Astrocyte (in vitro differentiated cells and primary cell): Measurements from ENCODE around the gene PGP. TPM values are rescaled to one million over a fixed set of nuclear protein-coding genes. Genes with fewer than 3 reads are reported as not detected.

Experiments used
- DNase-seq: peaks from one replicate; pipeline ENCODE4 v3.0.0-alpha.2; 2010; ENCODE audit warnings: low read depth
- FAIRE-seq: peaks from 2 replicates; lab custom pipeline; 2011; peaks lifted over from hg19 to GRCh38; lab: Jason Lieb, UNC
- H2AFZ ChIP-seq: 2 replicates; pipeline ENCODE4 v1.6.0; 2012; ENCODE audit warnings: low read depth, low read length, inconsistent platforms
- H3K27ac ChIP-seq: 2 replicates; pipeline ENCODE4 v1.5.1; 2011; ENCODE audit warnings: low read depth, low read length, inconsistent platforms
- H3K27me3 ChIP-seq: 2 replicates; pipeline ENCODE4 v1.6.0; 2011; ENCODE audit warnings: low read length, inconsistent platforms; ENCODE audit not compliant: insufficient read depth
- H3K36me3 ChIP-seq: 2 replicates; pipeline ENCODE4 v1.5.1; 2011; ENCODE audit warnings: low read length, inconsistent platforms; ENCODE audit not compliant: insufficient read depth
- H3K4me1 ChIP-seq: 2 replicates; pipeline ENCODE4 v1.5.1; 2011; ENCODE audit warnings: low read length, inconsistent platforms; ENCODE audit not compliant: insufficient read depth
- H3K4me2 ChIP-seq: 2 replicates; pipeline ENCODE4 v1.6.0; 2012; ENCODE audit warnings: low read length, inconsistent platforms
- H3K4me3 ChIP-seq: 2 replicates; pipeline ENCODE4 v1.5.1; 2011; ENCODE audit warnings: low read depth, mild to moderate bottlenecking, low read length, inconsistent platforms; ENCODE audit not compliant: insufficient read depth
- H3K79me2 ChIP-seq: 2 replicates; pipeline ENCODE4 v1.6.0; 2012; ENCODE audit warnings: mild to moderate bottlenecking, low read length, inconsistent platforms; ENCODE audit not compliant: insufficient read depth
- H3K9ac ChIP-seq: 2 replicates; pipeline ENCODE4 v1.6.0; 2012; ENCODE audit warnings: mild to moderate bottlenecking, low read length, inconsistent platforms
- H3K9me3 ChIP-seq: 2 replicates; pipeline ENCODE4 v1.5.1; 2012; ENCODE audit warnings: low read depth, mild to moderate bottlenecking, low read length, inconsistent platforms; ENCODE audit not compliant: insufficient read depth
- H4K20me1 ChIP-seq: 2 replicates; pipeline ENCODE4 v1.6.0; 2012; ENCODE audit warnings: low read length, inconsistent platforms; ENCODE audit not compliant: insufficient read depth
- H3K27ac Mint-ChIP-seq: one replicate; pipeline ENCODE4 v1.8.0; 2021; ENCODE audit warnings: mild to moderate bottlenecking, mixed read lengths; ENCODE audit not compliant: unreplicated experiment
- H3K27me3 Mint-ChIP-seq: one replicate; pipeline ENCODE4 v1.8.0; 2021; ENCODE audit warnings: low read depth, mixed read lengths; ENCODE audit not compliant: unreplicated experiment
- H3K36me3 Mint-ChIP-seq: one replicate; pipeline ENCODE4 v1.8.0; 2021; ENCODE audit warnings: low read depth, mixed read lengths; ENCODE audit not compliant: unreplicated experiment
- H3K4me1 Mint-ChIP-seq: one replicate; pipeline ENCODE4 v1.8.0; 2021; ENCODE audit warnings: low read depth, mixed read lengths; ENCODE audit not compliant: unreplicated experiment
- H3K4me3 Mint-ChIP-seq: one replicate; pipeline ENCODE4 v1.8.0; 2021; ENCODE audit warnings: mild to moderate bottlenecking, moderate library complexity, mixed read lengths; ENCODE audit not compliant: unreplicated experiment
- H3K9me3 Mint-ChIP-seq: one replicate; pipeline ENCODE4 v1.8.0; 2021; ENCODE audit warnings: mild to moderate bottlenecking, mixed read lengths; ENCODE audit not compliant: unreplicated experiment
- CTCF ChIP-seq: IDR thresholded peaks from 2 replicates; pipeline ENCODE4 v1.5.1; 2011; ENCODE audit warnings: low read depth, mild to moderate bottlenecking, inconsistent platforms, low read length, moderate library complexity; ENCODE audit not compliant: insufficient read depth
- EZH2 ChIP-seq: IDR thresholded peaks from 2 replicates; pipeline ENCODE4 v1.6.1; 2012; ENCODE audit warnings: mild to moderate bottlenecking, low read length, inconsistent platforms; ENCODE audit not compliant: insufficient read depth
- total RNA-seq: library from RNA; stranded (reverse); gene quantifications from 2 replicates; pipeline ENCODE4 v1.2.1, GENCODE V29; 2021

The PGP gene
- total RNA-seq, 1 donor from 2014 or later, result 21.1 TPM

DNA sequence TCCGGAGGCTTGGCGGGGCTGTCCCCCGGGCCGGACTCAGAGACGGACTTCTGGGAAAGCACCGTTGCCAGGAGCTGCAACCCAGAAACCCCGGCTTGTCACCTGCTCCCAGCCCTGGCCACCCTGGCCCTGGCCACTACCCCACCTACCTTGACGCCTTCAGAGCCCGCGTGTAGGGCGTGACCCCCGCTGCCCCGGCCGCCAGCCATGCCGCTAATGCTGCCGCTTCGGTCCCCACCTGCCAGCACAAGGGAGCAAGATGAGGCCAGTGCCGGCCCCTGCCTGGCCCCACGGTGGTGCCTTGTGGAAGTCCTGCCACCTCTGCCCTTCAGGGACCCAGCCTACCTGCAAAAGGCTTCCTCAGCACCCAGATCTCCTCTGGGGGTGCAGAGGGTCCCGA lies 29.7 kb downstream of the PGP start:
- no peaks in the 10 kb centered on the region for H3K36me3 ChIP-seq
- Mint-ChIP-seq H3K4me1 (no peaks in the 10 kb centered on the region), H3K27me3 (peaks cover 3% of the 10 kb centered on the region), H3K36me3 (peaks cover 2% of the 10 kb centered on the region), H3K9me3 (no peaks in the 10 kb centered on the region), H3K4me3 (no peak overlapping the region), H3K27ac (no peak overlapping the region)
- H2AFZ ChIP-seq, result no peak overlapping the region
- H3K4me3 ChIP-seq, result no peak overlapping the region
- FAIRE-seq (no peak), DNase-seq (no peak)
- H3K27ac ChIP-seq, result no peak overlapping the region
- H4K20me1 ChIP-seq, result no peaks in the 10 kb centered on the region
- H3K79me2 ChIP-seq, result no peaks in the 10 kb centered on the region
- no peaks in the 10 kb centered on the region for H3K9me3 ChIP-seq
- no peak for TF ChIP-seq EZH2
- TF ChIP-seq CTCF, result no peak
- H3K27me3 ChIP-seq, result no peaks in the 10 kb centered on the region
- no peak overlapping the region for H3K4me2 ChIP-seq
- no peak overlapping the region for H3K9ac ChIP-seq
- H3K4me1 ChIP-seq, result no peaks in the 10 kb centered on the region

DNA sequence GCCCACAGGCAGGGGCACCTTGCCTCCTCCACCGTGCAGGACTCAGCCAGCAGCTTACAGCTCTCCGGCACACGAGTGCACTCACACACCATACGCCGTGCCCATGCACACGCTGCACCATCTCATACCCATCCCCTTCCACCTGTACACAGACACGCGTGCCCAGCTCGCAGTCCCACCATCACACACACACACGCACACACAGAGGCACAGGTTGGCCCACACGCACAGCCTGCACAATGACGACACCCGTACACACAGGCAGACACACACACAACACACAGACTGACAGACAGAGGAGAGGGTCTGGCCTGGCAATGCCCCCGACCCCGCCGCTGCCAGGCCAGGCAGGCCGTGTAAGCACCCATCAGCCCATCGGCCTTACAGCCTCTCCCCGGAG lies 30.3 kb downstream of the PGP start:
- Histone ChIP-seq H3K36me3 (no peaks in the 10 kb centered on the region), H3K4me3 (no peak overlapping the region), H4K20me1 (no peaks in the 10 kb centered on the region), H2AFZ (no peak overlapping the region), H3K9me3 (no peaks in the 10 kb centered on the region), H3K79me2 (no peaks in the 10 kb centered on the region), H3K27me3 (no peaks in the 10 kb centered on the region), H3K9ac (no peak overlapping the region), H3K27ac (no peak overlapping the region), H3K4me1 (no peaks in the 10 kb centered on the region), H3K4me2 (no peak overlapping the region)
- Mint-ChIP-seq H3K36me3 (peaks cover 2% of the 10 kb centered on the region), H3K4me1 (no peaks in the 10 kb centered on the region), H3K27ac (no peak overlapping the region), H3K9me3 (no peaks in the 10 kb centered on the region), H3K27me3 (peaks cover 3% of the 10 kb centered on the region), H3K4me3 (no peak overlapping the region)
- TF ChIP-seq EZH2 (no peak), CTCF (no peak)
- DNase-seq (no peak), FAIRE-seq (no peak)

DNA sequence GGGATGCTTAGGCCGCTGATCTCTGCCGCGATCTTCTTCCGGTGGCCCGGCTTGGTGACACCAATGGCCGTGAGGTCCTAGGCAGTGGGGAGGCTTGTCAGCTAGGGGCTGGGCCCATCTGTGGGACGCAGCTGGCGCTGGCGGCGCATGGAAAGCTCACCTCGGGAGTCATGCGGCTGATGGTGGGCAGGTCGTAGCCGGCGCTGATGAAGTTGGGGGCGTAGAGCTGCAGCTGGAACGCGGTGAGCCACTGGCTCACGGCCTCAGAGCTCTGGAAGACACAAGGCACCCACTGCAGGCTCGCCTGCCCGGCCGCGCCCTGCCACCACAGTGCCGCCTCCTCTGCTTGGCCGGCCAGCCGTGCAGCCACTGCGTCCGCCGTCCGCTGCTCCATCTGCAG lies 31.0 kb downstream of the PGP start:
- FAIRE-seq, result no peak
- Mint-ChIP-seq H3K27me3 (peaks cover 3% of the 10 kb centered on the region), H3K36me3 (peaks cover 2% of the 10 kb centered on the region), H3K9me3 (no peaks in the 10 kb centered on the region), H3K4me1 (no peaks in the 10 kb centered on the region), H3K4me3 (no peak overlapping the region), H3K27ac (no peak overlapping the region)
- DNase-seq, result no peak
- Histone ChIP-seq H3K9me3 (no peaks in the 10 kb centered on the region), H2AFZ (no peak overlapping the region), H3K4me2 (no peak overlapping the region), H3K36me3 (no peaks in the 10 kb centered on the region), H3K27me3 (no peaks in the 10 kb centered on the region), H3K27ac (no peak overlapping the region), H3K4me3 (no peak overlapping the region), H3K9ac (no peak overlapping the region), H4K20me1 (no peaks in the 10 kb centered on the region), H3K4me1 (no peaks in the 10 kb centered on the region), H3K79me2 (no peaks in the 10 kb centered on the region)
- TF ChIP-seq EZH2, result no peak
- no peak for TF ChIP-seq CTCF
